Esophagus (tissue), 2 donors: ENCODE measurements around the gene PDGFRB. TPM values are rescaled to one million over a fixed set of nuclear protein-coding genes. Genes with fewer than 3 reads are reported as not detected.

Source experiments
- H3K27ac ChIP-seq, 2 donors: one replicate each; pipeline ENCODE4 v1.5.1; 2013; ENCODE audit warnings: low read depth in 2 of 2, mild to moderate bottlenecking in 2 of 2, inconsistent platforms in 1 of 2, low read length in 1 of 2, moderate library complexity in 1 of 2
- H3K27me3 ChIP-seq, 2 donors: one replicate each; pipeline ENCODE4 v1.6.1; 2013; ENCODE audit warnings: low read length in 2 of 2, control low read depth in 1 of 2, mild to moderate bottlenecking in 1 of 2; ENCODE audit not compliant: insufficient read depth in 2 of 2, control insufficient read depth in 1 of 2
- H3K36me3 ChIP-seq, 2 donors: one replicate each; pipeline ENCODE4 v1.6.1; 2013; ENCODE audit warnings: low read length in 1 of 2; ENCODE audit not compliant: control insufficient read depth in 2 of 2, insufficient read depth in 2 of 2
- H3K4me1 ChIP-seq, 2 donors: one replicate each; pipeline ENCODE4 v1.6.1; 2013; ENCODE audit warnings: low read length in 1 of 2; ENCODE audit not compliant: control insufficient read depth in 2 of 2, insufficient read depth in 2 of 2
- H3K4me3 ChIP-seq, 2 donors: one replicate each; pipeline ENCODE4 v1.5.1; 2013; ENCODE audit warnings: low read length in 2 of 2, mild to moderate bottlenecking in 2 of 2, low read depth in 1 of 2, moderate library complexity in 1 of 2
- H3K9me3 ChIP-seq, 2 donors: one replicate each; pipeline ENCODE4 v1.6.1; 2013; ENCODE audit warnings: mild to moderate bottlenecking in 2 of 2, low read depth in 1 of 2, low read length in 1 of 2, moderate library complexity in 1 of 2; ENCODE audit not compliant: control insufficient read depth in 2 of 2, insufficient read depth in 1 of 2
- WGBS, 2 donors: extraction: QIAGEN DNeasy Blood & Tissue Kit; methylation state at CpG; one replicate each; pipeline ENCODE4 v1.1.7; 2013; 5-methylcytosine and 5-hydroxymethylcytosine counted together
- polyA plus RNA-seq, 2 donors: library from polyadenylated mRNA; stranded (reverse); fragments of 200-250 nt; gene quantifications; one replicate each; pipeline ENCODE4 v1.2.3, GENCODE V29; 2013
- donor health status: healthy with polysubstance abuse.
- donor health status: Bipolar disorder and iron deficiency.

PDGFRB gene
- polyA plus RNA-seq, 2 donors, result 7.9 to 9.6 TPM

DNA sequence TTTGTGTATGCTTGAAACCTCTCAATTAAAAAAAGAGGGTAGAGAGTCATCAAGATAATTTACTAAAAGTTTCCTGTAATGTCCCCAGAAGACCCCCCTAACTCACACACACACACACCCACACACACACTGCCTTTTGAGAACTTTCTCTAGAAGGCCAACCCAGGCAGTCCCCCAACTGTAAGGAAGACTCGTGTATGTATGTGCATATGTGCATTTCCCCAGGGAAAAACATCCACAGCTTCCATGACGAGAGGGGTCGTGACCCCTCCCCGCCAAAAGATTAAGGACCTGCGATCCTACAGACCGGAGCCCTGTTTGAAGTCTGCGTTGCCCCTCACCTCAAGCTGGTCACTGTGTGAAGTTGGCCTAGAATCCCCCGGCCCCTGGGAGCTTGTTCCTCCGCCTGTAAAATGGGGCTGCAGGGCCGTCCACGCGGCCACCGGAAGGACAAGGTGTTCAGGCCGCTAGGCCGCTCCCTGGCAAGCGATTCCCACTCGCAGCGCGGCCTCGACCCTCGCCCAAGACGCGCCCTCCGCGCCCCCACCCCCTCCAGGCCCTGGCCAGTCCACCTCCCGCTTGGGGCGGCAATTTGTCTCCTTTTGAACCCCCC, 10.5 kb upstream of the PDGFRB start:
- no peaks in the 10 kb centered on the region for H3K27me3 ChIP-seq
- H3K9me3 ChIP-seq, result no peaks in the 10 kb centered on the region
- WGBS, 2 donors, result 76 to 81% methylated on average over 19 to 27 of the region's 27 CpGs
- H3K36me3 ChIP-seq, result no peaks in the 10 kb centered on the region
- H3K4me1 ChIP-seq, result no peaks in the 10 kb centered on the region
- H3K4me3 ChIP-seq, result no peak overlapping the region
- H3K27ac ChIP-seq, result no peak overlapping the region

DNA sequence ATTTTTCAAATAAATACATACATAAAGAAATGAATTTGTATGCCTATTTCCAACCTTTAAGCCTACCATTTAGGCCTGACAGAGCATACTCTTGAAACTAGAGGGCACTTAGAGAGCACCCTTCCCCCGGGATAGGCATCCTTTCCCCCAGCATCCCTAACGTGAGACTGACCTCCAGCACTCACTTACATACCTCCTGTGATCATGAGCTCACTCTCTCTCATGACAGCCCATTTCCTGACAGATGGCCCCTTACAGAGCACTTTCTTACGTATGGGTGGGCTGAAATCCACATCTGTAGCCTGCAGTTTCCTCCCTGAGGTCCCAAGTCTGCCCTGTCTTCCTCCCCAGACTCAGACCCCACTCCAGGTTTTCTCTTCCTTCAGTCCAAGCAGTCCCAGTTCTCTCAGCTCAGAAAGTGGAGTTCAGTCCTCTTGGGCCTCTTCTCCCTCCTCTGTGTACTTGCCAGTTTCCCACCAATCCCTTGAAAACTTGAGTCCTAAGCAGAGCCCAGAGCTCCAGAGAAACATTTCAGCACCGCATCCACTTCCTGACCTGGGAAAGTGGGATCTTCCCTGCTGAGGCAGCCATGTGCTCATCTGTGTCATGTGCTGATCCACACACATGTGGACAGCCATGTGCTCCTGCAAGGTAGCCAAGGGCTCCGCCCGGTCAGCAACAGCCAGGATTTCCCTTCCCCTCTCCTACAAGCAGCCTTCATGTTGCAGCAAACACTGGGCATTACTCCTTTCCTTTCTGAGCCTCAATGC, 8.8 kb upstream of the PDGFRB start:
- no peaks in the 10 kb centered on the region for H3K36me3 ChIP-seq
- no peaks in the 10 kb centered on the region for H3K27me3 ChIP-seq
- H3K4me1 ChIP-seq, result no peaks in the 10 kb centered on the region
- 61 to 67% methylated on average over 6 of the region's 6 CpGs for WGBS, 2 donors
- peak overlapping the region in 1 of 2 donors; percentile 6 for H3K27ac ChIP-seq
- H3K9me3 ChIP-seq, result no peaks in the 10 kb centered on the region
- H3K4me3 ChIP-seq, result no peak overlapping the region

- no peaks in the 10 kb centered on the region for H3K27me3 ChIP-seq
- no peaks in the 10 kb centered on the region for H3K9me3 ChIP-seq
- H3K36me3 ChIP-seq, result no peaks in the 10 kb centered on the region
- peak overlapping the region in 1 of 2 donors; percentile 13 for H3K27ac ChIP-seq
- 59 to 60% methylated on average over 13 of the region's 13 CpGs for WGBS, 2 donors
- no peak overlapping the region for H3K4me3 ChIP-seq
- H3K4me1 ChIP-seq, result no peaks in the 10 kb centered on the region
Observed at GRCh38 chr5:150163547-150164059, 8.0 kb upstream of the PDGFRB start.

- no peaks in the 10 kb centered on the region for H3K27me3 ChIP-seq
- H3K27ac ChIP-seq, result no peak overlapping the region
- no peaks in the 10 kb centered on the region for H3K9me3 ChIP-seq
- H3K4me1 ChIP-seq, result no peaks in the 10 kb centered on the region
- no peaks in the 10 kb centered on the region for H3K36me3 ChIP-seq
- no peak overlapping the region for H3K4me3 ChIP-seq
- WGBS, 2 donors, result 68 to 69% methylated on average over 3 of the region's 3 CpGs
Observed at GRCh38 chr5:150163035-150163434, 7.4 kb upstream of the PDGFRB start.

GRCh38 chr5:150162142-150162513, 6.5 kb upstream of the PDGFRB start:
- WGBS, 2 donors, result 82 to 89% methylated on average over 3 of the region's 3 CpGs
- no peaks in the 10 kb centered on the region for H3K9me3 ChIP-seq
- no peaks in the 10 kb centered on the region for H3K36me3 ChIP-seq
- H3K4me3 ChIP-seq, result no peak overlapping the region
- H3K4me1 ChIP-seq, result no peaks in the 10 kb centered on the region
- H3K27me3 ChIP-seq, result no peaks in the 10 kb centered on the region
- H3K27ac ChIP-seq, result no peak overlapping the region

GRCh38 chr5:150161242-150162141, 5.8 kb upstream of the PDGFRB start:
- Histone ChIP-seq H3K4me3 (no peak overlapping the region), H3K27ac (peak overlapping the region in 1 of 2 donors; percentile 2), H3K4me1 (no peaks in the 10 kb centered on the region), H3K9me3 (no peaks in the 10 kb centered on the region), H3K27me3 (no peaks in the 10 kb centered on the region), H3K36me3 (no peaks in the 10 kb centered on the region)
- 41 to 45% methylated on average over 14 of the region's 14 CpGs for WGBS, 2 donors

GRCh38 chr5:150160448-150161081, 4.9 kb upstream of the PDGFRB start:
- Histone ChIP-seq H3K9me3 (no peaks in the 10 kb centered on the region), H3K4me1 (no peaks in the 10 kb centered on the region), H3K27me3 (no peaks in the 10 kb centered on the region), H3K27ac (peak overlapping the region; percentile 35 to 47), H3K36me3 (no peaks in the 10 kb centered on the region), H3K4me3 (no peak overlapping the region)
- 70 to 85% methylated on average over 5 of the region's 5 CpGs for WGBS, 2 donors

- Histone ChIP-seq H3K4me1 (no peaks in the 10 kb centered on the region), H3K4me3 (no peak overlapping the region), H3K9me3 (no peaks in the 10 kb centered on the region), H3K36me3 (no peaks in the 10 kb centered on the region), H3K27me3 (no peaks in the 10 kb centered on the region), H3K27ac (peak overlapping the region in 1 of 2 donors; percentile 47)
- 58 to 60% methylated on average over 9 of the region's 9 CpGs for WGBS, 2 donors
Observed at GRCh38 chr5:150159741-150160179, 4.1 kb upstream of the PDGFRB start.

DNA sequence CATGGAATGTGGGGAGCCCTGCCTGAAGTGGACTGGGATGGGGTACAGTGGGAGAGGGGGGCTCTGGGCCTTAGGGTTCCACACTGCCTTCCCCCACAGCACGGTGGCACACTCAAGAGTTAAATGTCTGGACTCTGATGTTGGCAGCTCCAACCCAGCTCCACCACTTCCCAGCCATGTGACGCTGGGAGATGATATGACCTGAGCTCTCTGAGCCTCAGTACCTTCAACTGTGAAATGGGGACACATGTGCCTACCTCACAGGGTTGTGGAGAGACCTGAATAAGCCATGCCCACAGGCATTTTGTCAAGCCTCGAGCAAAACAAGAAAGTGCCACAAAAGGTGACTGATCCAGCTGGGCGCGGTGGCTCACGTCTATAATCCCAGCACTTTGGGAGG, 3.4 kb upstream of the PDGFRB start:
- H3K9me3 ChIP-seq, result no peaks in the 10 kb centered on the region
- H3K36me3 ChIP-seq, result no peaks in the 10 kb centered on the region
- peak overlapping the region in 1 of 2 donors; percentile 57 for H3K27ac ChIP-seq
- no peaks in the 10 kb centered on the region for H3K27me3 ChIP-seq
- H3K4me1 ChIP-seq, result no peaks in the 10 kb centered on the region
- no peak overlapping the region for H3K4me3 ChIP-seq
- WGBS, 2 donors, result 59 to 70% methylated on average over 6 of the region's 6 CpGs
